B cell (primary cell): Measurements from ENCODE around the gene SGSM1.

Experiments
- CTCF ChIP-seq: fragments of 200-600 bp; IDR thresholded peaks from one replicate; pipeline ENCODE4 v1.8.0; 2022; ENCODE audit warnings: antibody characterized with exemption, mild to moderate bottlenecking
- EZH2 ChIP-seq: IDR thresholded peaks from 2 replicates; pipeline ENCODE4 v1.6.1; 2012; ENCODE audit warnings: borderline replicate concordance, low read depth, mild to moderate bottlenecking, moderate library complexity, low read length; ENCODE audit not compliant: insufficient read depth, poor library complexity, severe bottlenecking

GRCh38 chr22:24824250-24824649 is 18.2 kb downstream of the SGSM1 start:
- TF ChIP-seq CTCF (no peak), EZH2 (no peak)
